Naive thymus-derived CD4-positive, alpha-beta T cell (primary cell): ENCODE results near the gene TRH. TPM values are rescaled to one million over a fixed set of nuclear protein-coding genes. Genes with fewer than 3 reads are reported as not detected.

ENCODE experiments used
- ATAC-seq: fragments of 150-1000 bp; cut with Tn5 transposase; 2 replicates; pipeline ENCODE4 v1.10.0; 2021; ENCODE audit warnings: mild to moderate bottlenecking, moderate library complexity
- CTCF ChIA-PET: fragments of 350-600 bp; sonication (Branson Sonifier 250); formaldehyde crosslinking; loops from one replicate; lab custom pipeline; 2021; ENCODE audit warnings: antibody characterized with exemption; lab: Charles Lee
- POLR2A ChIA-PET: fragments of 350-600 bp; sonication (Branson Sonifier 250); formaldehyde crosslinking; loops from one replicate; lab custom pipeline; 2021; ENCODE audit warnings: antibody characterized with exemption, inconsistent platforms; lab: Charles Lee
- DNase-seq, 9 donors: peaks; one replicate each; pipeline versions ENCODE4 v3.0.0 to v3.0.0-alpha.2; 2020 to 2022; ENCODE audit warnings: mixed read lengths in 1 of 9
- H3K27ac ChIP-seq: one replicate; pipeline ENCODE4 v1.7.0; 2013; ENCODE audit warnings: mild to moderate bottlenecking, low read depth, low read length, moderate library complexity
- H3K27me3 ChIP-seq, 2 donors: one replicate each; pipeline ENCODE4 v1.7.0; 2013; ENCODE audit warnings: low read length in 2 of 2, mild to moderate bottlenecking in 2 of 2, moderate library complexity in 2 of 2; ENCODE audit not compliant: control insufficient read depth in 2 of 2, insufficient read depth in 2 of 2
- H3K36me3 ChIP-seq, 3 experiments: 1 replicate in 2 of 3; 2 replicates in 1 of 3; pipeline ENCODE4 v1.7.0; 2013; ENCODE audit warnings: low read length in 3 of 3, mild to moderate bottlenecking in 3 of 3, moderate library complexity in 1 of 3; ENCODE audit not compliant: insufficient read depth in 3 of 3, control insufficient read depth in 2 of 3
- H3K4me1 ChIP-seq, 2 donors: one replicate each; pipeline ENCODE4 v1.7.0; 2013; ENCODE audit warnings: low read length in 2 of 2, mild to moderate bottlenecking in 2 of 2, moderate library complexity in 1 of 2; ENCODE audit not compliant: control insufficient read depth in 2 of 2, insufficient read depth in 2 of 2
- H3K4me3 ChIP-seq: 2 replicates; pipeline ENCODE4 v1.7.0; 2013; ENCODE audit warnings: mild to moderate bottlenecking, low read length
- H3K9me3 ChIP-seq, 3 experiments: 1 replicate in 2 of 3; 2 replicates in 1 of 3; pipeline ENCODE4 v1.7.0; 2013; ENCODE audit warnings: low read length in 3 of 3; ENCODE audit not compliant: control insufficient read depth in 2 of 3
- H3K27ac Mint-ChIP-seq, 9 donors: one replicate each; pipeline ENCODE4 v1.8.0; 2020 to 2022; ENCODE audit warnings: mixed read lengths in 9 of 9, mild to moderate bottlenecking in 8 of 9, moderate library complexity in 5 of 9, inconsistent platforms in 2 of 9
- H3K27me3 Mint-ChIP-seq, 5 donors: one replicate each; pipeline ENCODE4 v1.8.0; 2021 to 2022; ENCODE audit warnings: mixed read lengths in 5 of 5, mild to moderate bottlenecking in 1 of 5
- H3K36me3 Mint-ChIP-seq, 5 donors: one replicate each; pipeline ENCODE4 v1.8.0; 2020 to 2022; ENCODE audit warnings: mixed read lengths in 5 of 5, mild to moderate bottlenecking in 3 of 5, inconsistent platforms in 1 of 5
- H3K4me1 Mint-ChIP-seq, 7 donors: one replicate each; pipeline ENCODE4 v1.8.0; 2020 to 2022; ENCODE audit warnings: mixed read lengths in 7 of 7, mild to moderate bottlenecking in 3 of 7, inconsistent platforms in 1 of 7
- H3K4me3 Mint-ChIP-seq, 10 donors: one replicate each; pipeline ENCODE4 v1.8.0; 2020 to 2022; ENCODE audit warnings: mild to moderate bottlenecking in 10 of 10, mixed read lengths in 10 of 10, moderate library complexity in 6 of 10, inconsistent platforms in 2 of 10
- H3K9me3 Mint-ChIP-seq, 11 donors: one replicate each; pipeline ENCODE4 v1.8.0; 2020 to 2022; ENCODE audit warnings: mixed read lengths in 11 of 11, mild to moderate bottlenecking in 4 of 11, inconsistent platforms in 1 of 11, moderate library complexity in 1 of 11
- intact Hi-C, 2 donors: fragments of 100-400 bp; cut with micrococcal nuclease; formaldehyde crosslinking; loops; one replicate each; pipeline ENCODE4 v1.15.1; 2023
- polyA plus RNA-seq, 2 donors: library from polyadenylated mRNA; unstranded; fragments of 300-500 nt; fragmentation: Illumina TruSeq; gene quantifications; one replicate each; pipeline ENCODE4 v1.2.3, GENCODE V29; 2021
- total RNA-seq, 6 experiments: library from RNA in 5 of 6; stranded (reverse) in 5 of 6; gene quantifications; 1 replicate in 5 of 6; 2 replicates in 1 of 6; pipeline ENCODE4 v1.2.3 and lab custom pipeline; 2021 to 2026

TRH gene, protein sequence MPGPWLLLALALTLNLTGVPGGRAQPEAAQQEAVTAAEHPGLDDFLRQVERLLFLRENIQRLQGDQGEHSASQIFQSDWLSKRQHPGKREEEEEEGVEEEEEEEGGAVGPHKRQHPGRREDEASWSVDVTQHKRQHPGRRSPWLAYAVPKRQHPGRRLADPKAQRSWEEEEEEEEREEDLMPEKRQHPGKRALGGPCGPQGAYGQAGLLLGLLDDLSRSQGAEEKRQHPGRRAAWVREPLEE
- total RNA-seq (not detected), polyA plus RNA-seq (not detected), total RNA-seq (lab: John Stamatoyannopoulos, UW) (not detected)

DNA sequence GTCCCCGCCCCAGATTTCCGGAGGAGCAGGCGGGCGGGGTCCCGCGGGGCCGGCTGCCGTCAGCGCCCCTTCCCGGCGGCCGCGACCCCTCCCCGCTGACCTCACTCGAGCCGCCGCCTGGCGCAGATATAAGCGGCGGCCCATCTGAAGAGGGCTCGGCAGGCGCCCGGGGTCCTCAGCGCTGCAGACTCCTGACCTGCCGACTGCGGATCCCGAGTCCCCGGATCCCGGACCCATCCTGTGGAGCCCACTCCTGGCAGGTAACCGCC lies at the start of gene TRH:
TSS of gene TRH (plus strand) at position 157 of the 269 bp plus-strand sequence. CDS start 1,097 bp downstream, outside the sequence.
- H3K4me1 ChIP-seq: peaks cover 4 to 8% of the 10 kb centered on the region in 2 donors
- peaks cover 0 to 1% (median 0%) of the 10 kb centered on the region in 5 donors for H3K36me3 Mint-ChIP-seq
- peak; percentile 11 for ATAC-seq
- no peak within 1 kb of the TSS for H3K27ac Mint-ChIP-seq
- intact Hi-C loops: no loop called here
- peaks cover 44 to 71% (median 67%) of the 10 kb centered on the region in 5 donors for H3K27me3 Mint-ChIP-seq
- peaks cover 0 to 7% of the 10 kb centered on the region in 2 donors for H3K27me3 ChIP-seq
- peak within 1 kb of the TSS; percentile 68 to 86 (median 82) for H3K4me3 Mint-ChIP-seq
- H3K9me3 ChIP-seq: no peaks in the 10 kb centered on the region
- H3K9me3 Mint-ChIP-seq: no peaks in the 10 kb centered on the region
- H3K27ac ChIP-seq: no peak within 1 kb of the TSS
- CTCF ChIA-PET: no interaction called here
- H3K4me3 ChIP-seq: peak within 1 kb of the TSS; percentile 44
- H3K36me3 ChIP-seq: no peaks in the 10 kb centered on the region
- POLR2A ChIA-PET: interaction anchor here (0.7 kb wide), 1 partner anchor 509 kb away, joined by 3 read pairs; no protein-coding TSS in a partner anchor
- DNase-seq: no peak
- peaks cover 0 to 13% (median 9%) of the 10 kb centered on the region in 7 donors for H3K4me1 Mint-ChIP-seq

- no peak overlapping the region for H3K4me3 ChIP-seq
- H3K4me1 Mint-ChIP-seq: no peaks in the 10 kb centered on the region
- H3K4me3 Mint-ChIP-seq: no peak overlapping the region
- no peaks in the 10 kb centered on the region for H3K9me3 ChIP-seq
- no peak for ATAC-seq
- peaks cover 8 to 61% (median 18%) of the 10 kb centered on the region in 11 donors for H3K9me3 Mint-ChIP-seq
- no peak overlapping the region for H3K27ac Mint-ChIP-seq
- intact Hi-C loops: no loop called here
- no peaks in the 10 kb centered on the region for H3K36me3 ChIP-seq
- no peak overlapping the region for H3K27ac ChIP-seq
- ChIA-PET CTCF (interaction anchor here (1.1 to 1.2 kb wide), 2 partner anchors 299 to 437 kb away, joined by 3 to 4 read pairs; no protein-coding TSS in a partner anchor), POLR2A (no interaction called here)
- peaks cover 6 to 27% (median 19%) of the 10 kb centered on the region in 5 donors for H3K27me3 Mint-ChIP-seq
- DNase-seq: no peak
- no peaks in the 10 kb centered on the region for H3K4me1 ChIP-seq
- peaks cover 0 to 16% (median 3%) of the 10 kb centered on the region in 5 donors for H3K36me3 Mint-ChIP-seq
- no peaks in the 10 kb centered on the region for H3K27me3 ChIP-seq
These were observed 47.4 kb upstream of the TRH start for GRCh38 chr3:129927072-129927471.

DNA sequence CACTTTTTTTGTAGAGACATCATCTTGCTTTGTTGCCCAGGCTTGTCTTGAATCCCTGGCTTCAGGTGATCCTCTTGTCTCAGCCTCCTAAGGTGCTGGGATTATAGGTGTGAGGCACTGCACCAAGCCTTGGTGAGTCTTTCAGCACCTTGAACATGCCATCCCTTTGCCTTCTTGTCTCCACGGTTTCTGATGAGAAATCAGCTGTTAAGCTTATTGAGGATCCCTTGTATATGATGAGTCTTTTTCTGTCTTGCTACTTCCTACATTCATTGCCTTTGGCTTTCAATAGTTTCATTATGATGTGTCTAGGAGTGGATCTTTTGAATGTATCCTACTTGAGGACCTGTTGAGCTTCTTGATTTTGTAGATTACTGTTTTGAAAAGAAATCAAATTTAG lies 45.1 kb upstream of the TRH start:
- H3K27ac Mint-ChIP-seq: no peak overlapping the region
- POLR2A ChIA-PET: interaction anchor here (0.6 kb wide), 1 partner anchor 964 kb away, joined by 3 read pairs; the partner anchor contains the start of gene ATP2C1
- H3K36me3 Mint-ChIP-seq: peaks cover 0 to 16% (median 2%) of the 10 kb centered on the region in 5 donors
- intact Hi-C loops: no loop called here
- no peak overlapping the region for H3K27ac ChIP-seq
- no peaks in the 10 kb centered on the region for H3K36me3 ChIP-seq
- peaks cover 6 to 30% (median 17%) of the 10 kb centered on the region in 5 donors for H3K27me3 Mint-ChIP-seq
- no peak overlapping the region for H3K4me3 ChIP-seq
- DNase-seq: no peak
- no peak for ATAC-seq
- H3K9me3 ChIP-seq: no peaks in the 10 kb centered on the region
- no peaks in the 10 kb centered on the region for H3K27me3 ChIP-seq
- peaks cover 8 to 46% (median 16%) of the 10 kb centered on the region in 11 donors for H3K9me3 Mint-ChIP-seq
- peaks cover 0 to 3% (median 0%) of the 10 kb centered on the region in 7 donors for H3K4me1 Mint-ChIP-seq
- H3K4me1 ChIP-seq: no peaks in the 10 kb centered on the region
- H3K4me3 Mint-ChIP-seq: no peak overlapping the region
- CTCF ChIA-PET: interaction anchor here (0.6 to 1.3 kb wide), 3 partner anchors 8 to 301 kb away, joined by 5 to 7 read pairs (median 5); no protein-coding TSS in a partner anchor

GRCh38 chr3:129933471-129933870 lies 41.0 kb upstream of the TRH start:
- Mint-ChIP-seq H3K4me3 (no peak overlapping the region), H3K9me3 (peaks cover 4 to 25% (median 10%) of the 10 kb centered on the region in 11 donors), H3K4me1 (peaks cover 3 to 10% (median 7%) of the 10 kb centered on the region in 7 donors), H3K27ac (no peak overlapping the region), H3K36me3 (peaks cover 0 to 8% (median 0%) of the 10 kb centered on the region in 5 donors), H3K27me3 (peaks cover 4 to 10% (median 5%) of the 10 kb centered on the region in 5 donors)
- no peaks in the 10 kb centered on the region for H3K36me3 ChIP-seq
- CTCF ChIA-PET: interaction anchor here (0.9 to 1.8 kb wide), 5 partner anchors 59 to 443 kb away, joined by 3 to 7 read pairs (median 4); no protein-coding TSS in a partner anchor
- no peak overlapping the region for H3K4me3 ChIP-seq
- H3K4me1 ChIP-seq: peaks cover 0 to 3% of the 10 kb centered on the region in 2 donors
- ATAC-seq (no peak), DNase-seq (no peak)
- no peak overlapping the region for H3K27ac ChIP-seq
- H3K9me3 ChIP-seq: no peaks in the 10 kb centered on the region
- intact Hi-C loops: no loop called here
- no peaks in the 10 kb centered on the region for H3K27me3 ChIP-seq
- POLR2A ChIA-PET: no interaction called here

DNA sequence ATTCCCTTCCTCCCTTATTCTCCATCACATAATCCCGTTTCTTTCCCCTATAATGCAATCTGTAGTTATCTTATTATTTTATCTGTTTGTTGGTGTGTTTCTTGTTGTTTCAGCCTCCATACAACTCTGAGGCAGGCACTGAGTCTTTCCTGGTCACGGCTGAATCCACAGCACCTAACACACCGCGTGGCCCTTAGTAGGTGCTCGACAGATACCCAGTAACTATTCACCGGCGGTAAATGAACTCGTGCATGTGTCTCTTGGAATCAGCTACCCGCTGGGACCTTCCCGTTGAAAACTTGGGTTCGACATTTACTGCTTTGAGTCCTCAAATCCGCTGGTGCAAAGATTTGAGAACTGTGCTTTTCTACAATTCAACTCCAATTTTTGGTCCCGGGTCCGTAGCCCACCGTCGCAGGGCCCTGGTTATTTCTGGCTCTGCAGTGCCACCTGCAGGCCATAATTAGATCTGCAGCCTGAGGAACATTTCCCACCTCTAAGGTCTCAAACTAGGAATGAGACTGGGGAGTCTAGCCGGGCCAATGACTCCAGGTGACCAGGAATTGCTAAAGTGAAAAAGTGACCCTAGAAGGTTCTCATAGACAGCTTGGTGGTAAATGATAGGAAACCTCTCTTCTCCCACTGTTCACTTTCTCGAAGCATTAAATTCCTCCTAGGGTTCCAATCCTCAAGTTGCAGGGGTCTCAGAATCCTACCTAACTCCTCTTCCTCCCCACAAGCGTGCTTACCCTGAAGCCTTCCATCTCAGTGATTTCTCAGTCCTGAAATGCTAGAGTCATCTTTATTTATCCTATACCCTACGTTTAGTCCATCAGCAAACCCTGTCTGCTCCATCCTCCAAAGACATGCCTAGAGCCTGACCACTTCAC lies 40.0 kb upstream of the TRH start:
- Mint-ChIP-seq H3K36me3 (peaks cover 0 to 5% (median 0%) of the 10 kb centered on the region in 5 donors), H3K27me3 (peaks cover 3 to 16% (median 4%) of the 10 kb centered on the region in 5 donors), H3K4me3 (peak overlapping the region in 4 of 10 donors; percentile 10 to 67 (median 27)), H3K9me3 (peaks cover 3 to 15% (median 7%) of the 10 kb centered on the region in 11 donors), H3K4me1 (peaks cover 4 to 10% (median 7%) of the 10 kb centered on the region in 7 donors), H3K27ac (no peak overlapping the region)
- Histone ChIP-seq H3K9me3 (no peaks in the 10 kb centered on the region), H3K27me3 (no peaks in the 10 kb centered on the region), H3K4me3 (no peak overlapping the region), H3K36me3 (no peaks in the 10 kb centered on the region), H3K27ac (no peak overlapping the region), H3K4me1 (peaks cover 0 to 3% of the 10 kb centered on the region in 2 donors)
- peak in 6 of 9 donors; percentile 18 to 46 (median 26) for DNase-seq
- intact Hi-C loops: loop anchor here (1.0 to 2.0 kb wide), 9 partner anchors 41 to 552 kb away; partner anchors contain the start of gene TMCC1 (in 1 of the 2)
- peak; percentile 66 for ATAC-seq
- ChIA-PET POLR2A (no interaction called here), CTCF (interaction anchor here (0.7 to 1.8 kb wide), 9 partner anchors 14 to 444 kb away, joined by 3 to 7 read pairs (median 3); no protein-coding TSS in a partner anchor)

DNA sequence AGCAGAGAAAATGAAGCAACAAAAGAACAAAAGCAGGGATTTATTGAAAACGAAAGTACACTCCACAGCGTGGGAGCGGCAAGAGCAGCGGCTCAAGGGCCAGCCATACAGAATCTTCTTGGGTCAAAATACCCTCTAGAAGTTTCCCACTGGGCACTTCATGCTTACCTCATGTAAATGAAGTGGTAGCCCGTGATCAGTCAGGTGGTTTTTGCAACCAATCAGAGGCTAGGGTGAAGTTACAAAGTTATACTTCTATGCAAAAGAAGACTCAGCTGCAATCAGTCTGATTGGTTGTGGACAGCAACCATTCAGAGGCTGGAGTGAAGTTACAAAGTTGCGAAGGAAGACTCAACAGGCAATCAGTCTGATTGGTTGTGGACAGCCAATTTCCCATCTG lies 37.8 kb upstream of the TRH start:
- peak in 7 of 9 donors; percentile 30 to 54 (median 44) for DNase-seq
- CTCF ChIA-PET: no interaction called here
- no peak overlapping the region for H3K27ac ChIP-seq
- no peaks in the 10 kb centered on the region for H3K9me3 ChIP-seq
- H3K4me1 Mint-ChIP-seq: peaks cover 4 to 10% (median 7%) of the 10 kb centered on the region in 7 donors
- H3K27me3 ChIP-seq: no peaks in the 10 kb centered on the region
- intact Hi-C loops: loop anchor here in 1 of 2 donors (2.0 kb wide), 1 partner anchor 44 kb away; the partner anchor contains the start of gene TMCC1
- no peaks in the 10 kb centered on the region for H3K36me3 ChIP-seq
- peak overlapping the region; percentile 65 for H3K4me3 ChIP-seq
- peaks cover 0 to 12% (median 4%) of the 10 kb centered on the region in 5 donors for H3K27me3 Mint-ChIP-seq
- peak; percentile 81 for ATAC-seq
- H3K27ac Mint-ChIP-seq: peak overlapping the region in 5 of 9 donors; percentile 13 to 74 (median 34)
- POLR2A ChIA-PET: no interaction called here
- H3K9me3 Mint-ChIP-seq: no peaks in the 10 kb centered on the region
- H3K4me3 Mint-ChIP-seq: peak overlapping the region; percentile 57 to 86 (median 80)
- H3K36me3 Mint-ChIP-seq: no peaks in the 10 kb centered on the region
- H3K4me1 ChIP-seq: peaks cover 0 to 3% of the 10 kb centered on the region in 2 donors
